Keratinocyte (primary cell): ENCODE data around the gene COPZ1. TPM values are rescaled to one million over a fixed set of nuclear protein-coding genes. Genes with fewer than 3 reads are reported as not detected.
A peak's percentile ranks its signal among the peaks of the same experiment; 100 is the strongest.

Experiments used
- DNase-seq: peaks from one replicate; pipeline ENCODE4 v3.0.0-alpha.2; 2011; ENCODE audit warnings: low read depth, missing footprints, low spot score
- FAIRE-seq: peaks from 2 replicates; lab custom pipeline; 2011; peaks lifted over from hg19 to GRCh38; lab: Jason Lieb, UNC
- H2AFZ ChIP-seq: 2 replicates; pipeline ENCODE4 v1.6.0; 2012; ENCODE audit warnings: low read length, control low read depth, inconsistent platforms; ENCODE audit not compliant: control insufficient read depth
- H3K27ac ChIP-seq: 2 replicates; pipeline ENCODE4 v1.5.1; 2011; ENCODE audit warnings: low read length; ENCODE audit not compliant: control insufficient read depth, insufficient read depth
- H3K27me3 ChIP-seq: 3 replicates; pipeline ENCODE4 v1.6.0; 2011; ENCODE audit warnings: low read length; ENCODE audit not compliant: control insufficient read depth, insufficient read depth; ENCODE audit errors: extremely low read depth
- H3K36me3 ChIP-seq, 2 experiments: 2 replicates in 1 of 2; 3 replicates in 1 of 2; pipeline ENCODE4 v1.5.1; 2011; ENCODE audit warnings: low read length in 2 of 2, mild to moderate bottlenecking in 1 of 2; ENCODE audit not compliant: control insufficient read depth in 2 of 2, insufficient read depth in 2 of 2; ENCODE audit errors: extremely low read depth in 1 of 2
- H3K4me1 ChIP-seq: 3 replicates; pipeline ENCODE4 v1.5.1; 2011; ENCODE audit warnings: low read length; ENCODE audit not compliant: control insufficient read depth, insufficient read depth; ENCODE audit errors: extremely low read depth
- H3K4me2 ChIP-seq: 3 replicates; pipeline ENCODE4 v1.6.0; 2011; ENCODE audit warnings: low read depth, low read length; ENCODE audit not compliant: control insufficient read depth, insufficient read depth; ENCODE audit errors: extremely low read depth
- H3K4me3 ChIP-seq, 3 experiments: fragments of 200-600 bp in 1 of 3; sonication (generic) in 1 of 3; 2 replicates in 2 of 3; 3 replicates in 1 of 3; pipeline ENCODE4 v1.5.1; 2011 to 2016; ENCODE audit warnings: low read length in 3 of 3, mild to moderate bottlenecking in 3 of 3, control low read depth in 2 of 3, inconsistent platforms in 1 of 3, low read depth in 1 of 3, mixed read lengths in 1 of 3, mixed run types in 1 of 3, moderate library complexity in 1 of 3; ENCODE audit not compliant: control insufficient read depth in 2 of 3, insufficient read depth in 2 of 3; ENCODE audit errors: extremely low read depth in 1 of 3
- H3K79me2 ChIP-seq: 2 replicates; pipeline ENCODE4 v1.6.0; 2012; ENCODE audit warnings: low read length; ENCODE audit not compliant: control insufficient read depth, insufficient read depth
- H3K9ac ChIP-seq: 3 replicates; pipeline ENCODE4 v1.6.0; 2011; ENCODE audit warnings: low read length; ENCODE audit not compliant: control insufficient read depth, insufficient read depth; ENCODE audit errors: extremely low read depth
- H3K9me1 ChIP-seq: 3 replicates; pipeline ENCODE4 v1.6.0; 2011; ENCODE audit warnings: low read length; ENCODE audit not compliant: control insufficient read depth, insufficient read depth; ENCODE audit errors: extremely low read depth
- H3K9me3 ChIP-seq: 2 replicates; pipeline ENCODE4 v1.5.1; 2012; ENCODE audit warnings: low read depth, low read length; ENCODE audit not compliant: control insufficient read depth
- H4K20me1 ChIP-seq: 3 replicates; pipeline ENCODE4 v1.6.0; 2011; ENCODE audit warnings: low read length; ENCODE audit not compliant: control insufficient read depth, insufficient read depth; ENCODE audit errors: extremely low read depth
- CTCF ChIP-seq, 3 experiments: IDR thresholded peaks in 1 of 3; conservative IDR thresholded peaks in 1 of 3; optimal IDR thresholded peaks in 1 of 3; 2 replicates in 2 of 3; 3 replicates in 1 of 3; pipeline versions ENCODE3 to v1.5.1; 2011; ENCODE audit warnings: low read length in 3 of 3, mild to moderate bottlenecking in 3 of 3, moderate library complexity in 2 of 3, control low read depth in 1 of 3, inconsistent platforms in 1 of 3; ENCODE audit not compliant: insufficient read depth in 2 of 3; ENCODE audit errors: extremely low read depth in 1 of 3
- EZH2 ChIP-seq: IDR thresholded peaks from one replicate; pipeline ENCODE4 v1.6.1; 2012; ENCODE audit warnings: inconsistent platforms, mild to moderate bottlenecking, low read length, moderate library complexity
- dilution Hi-C: fragments of 300-500 bp; cut with MboI; formaldehyde crosslinking; loops from one replicate; pipeline ENCODE4 v1.7.0; 2020; ENCODE audit warnings: low sequenced_read_pairs; ENCODE audit not compliant: extremely low pct_ligation_motif_present
- polyA plus RNA-seq, 5 experiments: library from polyadenylated mRNA; depleted of rRNA in 3 of 5; stranded (reverse) in 3 of 5; stranded (forward) in 1 of 5; unstranded in 1 of 5; fragments of >200 nt; gene quantifications; 1 replicate in 1 of 5; 2 replicates in 3 of 5; 3 replicates in 1 of 5; pipeline versions ENCODE4 v1.2.1 to v1.2.3, GENCODE V29; 2011 to 2012; ENCODE audit warnings: missing spikeins in 2 of 5, low read depth in 1 of 5, low replicate concordance in 1 of 5

Gene COPZ1
- polyA plus RNA-seq, 1 donor (not counting 4 experiments of a cell fraction or from before 2014, with no cell fraction given): 280 TPM

- Histone ChIP-seq H3K9me1 (peaks cover 2% of the 10 kb centered on the region), H4K20me1 (peaks cover 22% of the 10 kb centered on the region), H3K4me2 (peak overlapping the region; percentile 58), H3K9ac (no peak overlapping the region), H3K4me3 (no peak overlapping the region), H2AFZ (no peak overlapping the region), H3K27me3 (no peaks in the 10 kb centered on the region), H3K79me2 (peaks cover 61% of the 10 kb centered on the region), H3K36me3 (peaks cover 56 to 57% of the 10 kb centered on the region in 2 experiments), H3K9me3 (no peaks in the 10 kb centered on the region), H3K4me1 (peaks cover 35% of the 10 kb centered on the region), H3K27ac (peak overlapping the region; percentile 2)
- TF ChIP-seq EZH2: no peak
- peak; percentile 98 to 100 (median 100) for TF ChIP-seq CTCF (optimal IDR thresholded peaks at IDR 0.05 in 1 of 3, IDR thresholded peaks at IDR 0.05 in 1 of 3, conservative IDR thresholded peaks at IDR 0.05 in 1 of 3; ENCODE audit: extremely low read depth in 1 of 3, insufficient read depth in 2 of 3, low read length in 3 of 3)
- dilution Hi-C loops: no loop called here
- DNase-seq (no peak), FAIRE-seq (no peak)
Measured at GRCh38 chr12:54379398-54380201, 54.7 kb downstream of the COPZ1 start.

GRCh38 chr12:54381136-54381535 is 56.2 kb downstream of the COPZ1 start:
- Histone ChIP-seq H3K9me3 (no peaks in the 10 kb centered on the region), H4K20me1 (peaks cover 22% of the 10 kb centered on the region), H3K9ac (no peak overlapping the region), H3K79me2 (peaks cover 71% of the 10 kb centered on the region), H3K4me2 (no peak overlapping the region), H3K27me3 (no peaks in the 10 kb centered on the region), H2AFZ (no peak overlapping the region), H3K36me3 (peaks cover 47 to 50% of the 10 kb centered on the region in 2 experiments), H3K9me1 (no peaks in the 10 kb centered on the region), H3K4me3 (no peak overlapping the region), H3K27ac (no peak overlapping the region), H3K4me1 (peaks cover 28% of the 10 kb centered on the region)
- FAIRE-seq (no peak), DNase-seq (no peak)
- dilution Hi-C loops: no loop called here
- no peak for TF ChIP-seq CTCF (optimal IDR thresholded peaks at IDR 0.05 in 1 of 3, IDR thresholded peaks at IDR 0.05 in 1 of 3, conservative IDR thresholded peaks at IDR 0.05 in 1 of 3; ENCODE audit: extremely low read depth in 1 of 3, insufficient read depth in 2 of 3, low read length in 3 of 3)
- TF ChIP-seq EZH2: no peak
